OCI-LY3 (cell line): ENCODE results near the gene CCDC86.

Source experiments
- EZH2phosphoT487 ChIP-seq: fragments of 200-600 bp; shearing (Covaris generic); IDR thresholded peaks from 2 replicates; pipeline ENCODE4 v1.6.1; 2018; ENCODE audit warnings: antibody characterized with exemption, mixed run types, low read depth
- TF ChIP-seq, protein P1 (sequence below): fragments of 200-600, 300-600 bp; sonication (generic); IDR thresholded peaks from 2 replicates; pipeline ENCODE4 v1.5.1; 2014; ENCODE audit warnings: antibody characterized with exemption, low read length, low read depth

DNA sequence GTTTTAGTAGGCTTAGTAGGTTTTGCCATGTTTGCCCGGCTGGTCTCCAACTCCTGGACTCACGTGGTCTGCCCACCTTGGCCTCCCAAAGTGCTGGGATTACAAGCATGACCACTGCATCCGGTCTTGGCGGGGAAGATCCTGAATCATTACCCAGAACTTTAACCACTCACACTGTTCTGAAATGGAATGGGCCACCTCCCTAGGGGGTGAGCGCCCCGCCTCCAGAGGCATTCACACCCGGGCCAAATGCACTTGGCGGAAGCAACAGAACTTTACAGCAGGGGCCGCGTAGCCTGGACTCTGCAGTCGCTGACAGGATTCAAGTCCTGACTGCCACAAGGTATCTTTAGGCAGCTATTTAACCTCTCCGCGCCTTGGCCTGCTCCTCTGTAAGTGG, 5.4 kb downstream of the CCDC86 start:
- TF ChIP-seq, protein P1, sequence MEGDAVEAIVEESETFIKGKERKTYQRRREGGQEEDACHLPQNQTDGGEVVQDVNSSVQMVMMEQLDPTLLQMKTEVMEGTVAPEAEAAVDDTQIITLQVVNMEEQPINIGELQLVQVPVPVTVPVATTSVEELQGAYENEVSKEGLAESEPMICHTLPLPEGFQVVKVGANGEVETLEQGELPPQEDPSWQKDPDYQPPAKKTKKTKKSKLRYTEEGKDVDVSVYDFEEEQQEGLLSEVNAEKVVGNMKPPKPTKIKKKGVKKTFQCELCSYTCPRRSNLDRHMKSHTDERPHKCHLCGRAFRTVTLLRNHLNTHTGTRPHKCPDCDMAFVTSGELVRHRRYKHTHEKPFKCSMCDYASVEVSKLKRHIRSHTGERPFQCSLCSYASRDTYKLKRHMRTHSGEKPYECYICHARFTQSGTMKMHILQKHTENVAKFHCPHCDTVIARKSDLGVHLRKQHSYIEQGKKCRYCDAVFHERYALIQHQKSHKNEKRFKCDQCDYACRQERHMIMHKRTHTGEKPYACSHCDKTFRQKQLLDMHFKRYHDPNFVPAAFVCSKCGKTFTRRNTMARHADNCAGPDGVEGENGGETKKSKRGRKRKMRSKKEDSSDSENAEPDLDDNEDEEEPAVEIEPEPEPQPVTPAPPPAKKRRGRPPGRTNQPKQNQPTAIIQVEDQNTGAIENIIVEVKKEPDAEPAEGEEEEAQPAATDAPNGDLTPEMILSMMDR, result no peak
- TF ChIP-seq EZH2phosphoT487, result no peak
